ENCODE results near the gene SCGB1C2. TPM values are rescaled to one million over a fixed set of nuclear protein-coding genes. Genes with fewer than 3 reads are reported as not detected.

Gene SCGB1C2
- total and polyA plus RNA-seq, 7 donors: not detected

DNA sequence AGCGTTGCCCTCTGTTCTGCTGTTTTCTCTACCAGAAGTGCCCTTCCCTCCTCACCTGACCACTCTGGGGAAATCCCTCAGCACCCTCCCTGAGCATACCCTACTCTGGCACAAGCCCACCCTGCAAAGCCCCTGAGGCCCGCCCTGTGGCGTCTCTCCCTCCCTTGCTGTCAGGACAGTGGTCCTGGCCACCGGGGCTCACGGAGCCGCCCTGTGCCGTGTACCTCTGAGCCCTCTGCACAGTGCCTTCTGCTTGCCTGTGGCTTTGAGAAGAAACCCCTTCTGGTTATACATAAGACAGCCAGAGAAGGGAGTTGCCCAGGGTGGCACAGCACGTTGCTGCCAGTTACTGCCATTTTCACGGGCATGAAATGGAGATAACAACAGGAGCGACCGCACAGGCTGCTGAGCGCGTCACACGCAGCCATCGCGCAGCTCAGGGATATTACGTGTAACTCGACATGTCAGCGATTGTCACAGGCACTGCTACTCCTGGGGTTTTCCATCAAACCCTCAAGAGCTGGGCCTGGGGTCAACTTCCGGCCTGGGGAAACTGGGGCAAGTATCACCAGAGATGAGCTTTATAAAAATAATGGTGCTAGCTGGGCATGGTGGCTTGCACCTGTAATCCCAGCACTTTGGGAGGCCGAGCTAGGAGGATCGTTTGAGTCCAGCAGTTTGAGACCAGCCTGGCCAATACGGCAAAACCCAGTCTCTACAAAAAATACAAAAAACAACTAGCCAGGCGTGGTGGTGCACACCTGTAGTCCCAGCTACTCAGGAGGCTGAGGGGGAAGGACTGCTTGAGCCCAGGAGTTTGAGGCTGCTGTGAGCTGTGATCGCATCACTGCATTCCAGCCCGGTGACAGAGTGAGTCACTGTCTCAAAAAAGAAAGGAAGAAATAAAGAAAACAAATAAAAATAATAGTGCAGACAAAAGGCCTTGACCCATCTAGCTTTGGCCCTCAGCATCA, 14.8 kb downstream of the SCGB1C2 start:
- Histone ChIP-seq H3K27me3 (no peaks in the 10 kb centered on the region), H3K27ac (no peak overlapping the region), H3K4me3 (no peak overlapping the region), H3K9me3 (no peaks in the 10 kb centered on the region), H3K4me1 (no peaks in the 10 kb centered on the region), H3K36me3 (no peaks in the 10 kb centered on the region)
- intact Hi-C loops (cut with DNase I): no loop called here
- 83 to 86% methylated on average over 26 of the region's 26 CpGs for WGBS, 2 donors
- TF ChIP-seq CTCF (IDR thresholded peaks at IDR 0.05) (no peak), POLR2A (IDR thresholded peaks at IDR 0.05) (no peak), EP300 (IDR thresholded peaks at IDR 0.05) (no peak), POLR2AphosphoS5 (IDR thresholded peaks at IDR 0.05) (no peak)
- DNase-seq: peak; percentile 44

- no peak for TF ChIP-seq POLR2AphosphoS5 (IDR thresholded peaks at IDR 0.05)
- WGBS, 2 donors: 45 to 74% methylated on average over 12 of the region's 12 CpGs
- no peak overlapping the region for H3K27ac ChIP-seq
- no peaks in the 10 kb centered on the region for H3K4me1 ChIP-seq
- no peaks in the 10 kb centered on the region for H3K9me3 ChIP-seq
- no peaks in the 10 kb centered on the region for H3K36me3 ChIP-seq
- no peak overlapping the region for H3K4me3 ChIP-seq
- peak; percentile 22 for DNase-seq
- no peaks in the 10 kb centered on the region for H3K27me3 ChIP-seq
- intact Hi-C loops (cut with DNase I): no loop called here
Observed at GRCh38 chr17:152860-153420, 15.6 kb downstream of the SCGB1C2 start.

DNA sequence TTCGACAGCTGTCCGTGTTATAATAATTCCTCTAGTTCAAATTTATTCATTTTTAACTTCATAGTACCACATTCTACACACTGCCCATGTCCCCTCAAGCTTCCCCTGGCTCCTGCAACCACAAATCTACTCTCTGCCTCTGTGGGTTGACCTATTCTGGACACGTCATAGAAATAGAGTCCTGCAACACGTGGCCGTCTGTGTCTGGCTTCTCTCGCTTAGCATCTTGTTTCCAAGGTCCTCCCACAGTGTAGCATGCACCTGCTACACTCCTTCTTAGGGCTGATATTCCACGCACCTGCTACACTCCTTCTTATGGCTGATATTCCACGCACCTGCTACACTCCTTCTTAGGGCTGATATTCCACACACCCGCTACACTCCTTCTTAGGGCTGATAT, 16.5 kb downstream of the SCGB1C2 start:
- intact Hi-C loops (cut with DNase I): no loop called here
- DNase-seq: peak; percentile 1
- H3K4me1 ChIP-seq: no peaks in the 10 kb centered on the region
- H3K36me3 ChIP-seq: no peaks in the 10 kb centered on the region
- no peak for TF ChIP-seq CTCF (IDR thresholded peaks at IDR 0.05)
- TF ChIP-seq POLR2A (IDR thresholded peaks at IDR 0.05): no peak
- no peak for TF ChIP-seq POLR2AphosphoS5 (IDR thresholded peaks at IDR 0.05)
- no peak overlapping the region for H3K27ac ChIP-seq
- no peaks in the 10 kb centered on the region for H3K9me3 ChIP-seq
- WGBS, 2 donors: 79 to 86% methylated on average over 9 of the region's 9 CpGs
- H3K27me3 ChIP-seq: no peaks in the 10 kb centered on the region
- H3K4me3 ChIP-seq: no peak overlapping the region

- Histone ChIP-seq H3K4me3 (no peak overlapping the region), H3K27me3 (no peaks in the 10 kb centered on the region), H3K4me1 (no peaks in the 10 kb centered on the region), H3K9me3 (no peaks in the 10 kb centered on the region), H3K27ac (no peak overlapping the region), H3K36me3 (no peaks in the 10 kb centered on the region)
- intact Hi-C loops (cut with DNase I): no loop called here
- TF ChIP-seq CTCF (IDR thresholded peaks at IDR 0.05) (no peak), EP300 (IDR thresholded peaks at IDR 0.05) (no peak), POLR2A (IDR thresholded peaks at IDR 0.05) (no peak), POLR2AphosphoS5 (IDR thresholded peaks at IDR 0.05) (no peak)
- peak; percentile 36 for DNase-seq
- 85 to 88% methylated on average over 7 of the region's 7 CpGs for WGBS, 2 donors
Observed at GRCh38 chr17:155576-155975, 18.2 kb downstream of the SCGB1C2 start.

GRCh38 chr17:156094-156621, 18.8 kb downstream of the SCGB1C2 start:
- TF ChIP-seq EP300 (IDR thresholded peaks at IDR 0.05) (no peak), POLR2A (IDR thresholded peaks at IDR 0.05) (no peak), POLR2AphosphoS5 (IDR thresholded peaks at IDR 0.05) (no peak), CTCF (IDR thresholded peaks at IDR 0.05) (no peak)
- Histone ChIP-seq H3K27ac (no peak overlapping the region), H3K4me1 (no peaks in the 10 kb centered on the region), H3K27me3 (no peaks in the 10 kb centered on the region), H3K36me3 (no peaks in the 10 kb centered on the region), H3K9me3 (no peaks in the 10 kb centered on the region), H3K4me3 (no peak overlapping the region)
- DNase-seq: no peak
- WGBS, 2 donors: 95% methylated on average over 28 of the region's 28 CpGs
- intact Hi-C loops (cut with DNase I): no loop called here
